Neural progenitor cell (in vitro differentiated cells): ENCODE data around the gene OPHN1. TPM values are rescaled to one million over a fixed set of nuclear protein-coding genes. Genes with fewer than 3 reads are reported as not detected.

Experiments
- DNase-seq: peaks from one replicate; pipeline ENCODE4 v3.0.0-alpha.2; 2016; ENCODE audit warnings: low spot score
- H2AFZ ChIP-seq: fragments of 200-600 bp; sonication (generic); replicated peaks from 2 replicates; pipeline ENCODE4 v1.6.1; 2016; ENCODE audit warnings: antibody characterized with exemption
- H3F3A ChIP-seq: fragments of 200-600 bp; sonication (generic); 2 replicates; pipeline ENCODE4 v1.6.1; 2016; ENCODE audit warnings: antibody characterized with exemption, low read depth
- H3K27ac ChIP-seq: fragments of 200-600 bp; sonication (generic); 2 replicates; pipeline ENCODE4 v1.5.1; 2016; ENCODE audit warnings: mild to moderate bottlenecking
- H3K27me3 ChIP-seq: fragments of 200-600 bp; sonication (generic); 2 replicates; pipeline ENCODE4 v1.6.1; 2016; ENCODE audit warnings: mild to moderate bottlenecking, moderate library complexity
- H3K36me3 ChIP-seq: fragments of 200-600 bp; sonication (generic); 2 replicates; pipeline ENCODE4 v1.5.1; 2016
- H3K4me1 ChIP-seq: fragments of 200-600 bp; sonication (generic); 2 replicates; pipeline ENCODE4 v1.6.1; 2016; ENCODE audit warnings: mixed run types
- H3K4me2 ChIP-seq: fragments of 200-600 bp; sonication (generic); 2 replicates; pipeline ENCODE4 v1.6.1; 2016
- H3K4me3 ChIP-seq: fragments of 200-600 bp; sonication (generic); 2 replicates; pipeline ENCODE4 v1.5.1; 2016
- H3K79me2 ChIP-seq: fragments of 200-600 bp; sonication (generic); 2 replicates; pipeline ENCODE4 v1.6.1; 2016; ENCODE audit warnings: low read depth
- H3K9ac ChIP-seq: fragments of 200-600 bp; sonication (generic); 2 replicates; pipeline ENCODE4 v1.6.1; 2016
- H3K9me3 ChIP-seq: fragments of 200-600 bp; sonication (generic); 2 replicates; pipeline ENCODE4 v1.5.1; 2016; ENCODE audit warnings: low read depth
- H4K20me1 ChIP-seq: fragments of 200-600 bp; sonication (generic); 2 replicates; pipeline ENCODE4 v1.6.1; 2016; ENCODE audit warnings: low read depth
- H3K27ac Mint-ChIP-seq: 3 replicates; pipeline ENCODE4 v1.8.0; 2021; ENCODE audit warnings: mixed read lengths
- H3K27me3 Mint-ChIP-seq: 2 replicates; pipeline ENCODE4 v1.8.0; 2022; ENCODE audit warnings: low read depth, mild to moderate bottlenecking, inconsistent platforms, moderate library complexity, mixed read lengths; ENCODE audit not compliant: insufficient read depth
- H3K36me3 Mint-ChIP-seq: 3 replicates; pipeline ENCODE4 v1.8.0; 2021; ENCODE audit warnings: mixed read lengths
- H3K4me1 Mint-ChIP-seq: 3 replicates; pipeline ENCODE4 v1.8.0; 2021; ENCODE audit warnings: mixed read lengths
- H3K4me3 Mint-ChIP-seq: 3 replicates; pipeline ENCODE4 v1.8.0; 2021; ENCODE audit warnings: mild to moderate bottlenecking, moderate library complexity, mixed read lengths
- H3K9me3 Mint-ChIP-seq: 3 replicates; pipeline ENCODE4 v1.8.0; 2020; ENCODE audit warnings: mixed read lengths
- CTCF ChIP-seq: fragments of 200-600 bp; sonication (generic); IDR thresholded peaks from 2 replicates; pipeline ENCODE4 v1.5.1; 2017; ENCODE audit warnings: antibody characterized with exemption, mild to moderate bottlenecking
- EZH2 ChIP-seq: fragments of 200-600 bp; sonication (generic); IDR thresholded peaks from 2 replicates; pipeline ENCODE4 v1.6.1; 2017; ENCODE audit warnings: antibody characterized with exemption, mild to moderate bottlenecking, moderate library complexity
- EZH2phosphoT487 ChIP-seq: fragments of 200-600 bp; sonication (generic); IDR thresholded peaks from 2 replicates; pipeline ENCODE4 v1.6.1; 2017; ENCODE audit warnings: antibody characterized with exemption
- total RNA-seq: library from RNA; depleted of rRNA; stranded (reverse); fragments of >200 nt; gene quantifications from 2 replicates; pipeline ENCODE4 v1.2.3, GENCODE V29; 2015; ENCODE audit warnings: low replicate concordance

Gene OPHN1
- total RNA-seq, 1 donor from 2014 or later: 4.5 TPM

- Histone ChIP-seq H2AFZ (no peak overlapping the region), H3K36me3 (no peaks in the 10 kb centered on the region), H3K9me3 (no peaks in the 10 kb centered on the region), H3K4me1 (no peaks in the 10 kb centered on the region), H3K4me3 (no peak overlapping the region), H4K20me1 (no peaks in the 10 kb centered on the region), H3K9ac (no peak overlapping the region), H3K4me2 (no peak overlapping the region), H3K27me3 (no peaks in the 10 kb centered on the region), H3F3A (no peaks in the 10 kb centered on the region), H3K79me2 (no peaks in the 10 kb centered on the region), H3K27ac (no peak overlapping the region)
- DNase-seq: no peak
- TF ChIP-seq EZH2 (no peak), EZH2phosphoT487 (no peak), CTCF (no peak)
- no peak overlapping the region for H3K27ac Mint-ChIP-seq
- H3K9me3 Mint-ChIP-seq: no peaks in the 10 kb centered on the region
- no peak overlapping the region for H3K4me3 Mint-ChIP-seq
- peaks cover 4% of the 10 kb centered on the region for H3K27me3 Mint-ChIP-seq
- no peaks in the 10 kb centered on the region for H3K36me3 Mint-ChIP-seq
- no peaks in the 10 kb centered on the region for H3K4me1 Mint-ChIP-seq
These were observed 7.1 kb upstream of the OPHN1 start for GRCh38 chrX:68440442-68440841.

DNA sequence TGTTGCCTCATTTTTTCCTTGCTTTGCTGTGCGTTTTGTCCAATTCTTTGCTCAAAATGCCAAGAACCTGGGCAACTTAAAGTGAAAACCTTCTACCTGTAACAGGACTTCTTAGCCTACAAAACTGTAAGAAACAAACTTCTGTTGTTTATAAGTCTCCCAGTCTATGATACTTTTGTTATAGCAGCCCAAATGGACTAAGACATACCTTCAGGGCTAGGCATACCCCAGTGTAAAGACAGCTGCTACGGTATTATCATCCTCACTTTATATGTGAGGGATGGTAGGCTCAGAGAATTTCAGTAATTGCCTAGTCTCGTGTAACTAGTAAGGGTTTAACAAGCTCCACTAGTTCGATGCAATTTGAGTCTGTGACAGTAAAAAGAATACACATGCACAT is 6.0 kb upstream of the OPHN1 start:
- Histone ChIP-seq H3K9ac (no peak overlapping the region), H3K4me2 (no peak overlapping the region), H3F3A (no peaks in the 10 kb centered on the region), H2AFZ (no peak overlapping the region), H3K9me3 (no peaks in the 10 kb centered on the region), H4K20me1 (no peaks in the 10 kb centered on the region), H3K4me1 (no peaks in the 10 kb centered on the region), H3K4me3 (no peak overlapping the region), H3K27ac (no peak overlapping the region), H3K79me2 (no peaks in the 10 kb centered on the region), H3K36me3 (no peaks in the 10 kb centered on the region), H3K27me3 (no peaks in the 10 kb centered on the region)
- no peaks in the 10 kb centered on the region for H3K4me1 Mint-ChIP-seq
- no peak for TF ChIP-seq CTCF
- TF ChIP-seq EZH2: no peak
- no peak for TF ChIP-seq EZH2phosphoT487
- H3K4me3 Mint-ChIP-seq: no peak overlapping the region
- H3K9me3 Mint-ChIP-seq: no peaks in the 10 kb centered on the region
- H3K36me3 Mint-ChIP-seq: no peaks in the 10 kb centered on the region
- DNase-seq: no peak
- peaks cover 4% of the 10 kb centered on the region for H3K27me3 Mint-ChIP-seq
- no peak overlapping the region for H3K27ac Mint-ChIP-seq

DNA sequence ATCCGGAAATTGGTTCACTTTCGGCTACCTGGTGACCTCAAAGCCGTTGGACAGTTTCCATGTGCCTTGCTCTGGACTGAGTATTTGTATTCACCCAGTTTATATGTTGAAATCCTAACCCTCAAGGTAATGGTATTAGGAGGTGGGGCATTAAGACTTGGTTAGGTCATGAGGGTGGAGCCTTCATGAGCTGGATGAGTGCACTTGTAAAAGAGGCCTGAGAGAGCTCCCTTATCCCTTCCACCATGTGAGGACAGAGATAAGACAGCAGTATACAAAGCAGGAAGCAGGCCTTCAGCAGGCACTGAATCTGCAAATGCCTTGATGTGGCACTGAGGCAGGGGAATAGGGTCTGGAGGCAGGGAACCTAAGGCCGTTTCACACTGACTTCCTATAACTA is 5.3 kb upstream of the OPHN1 start:
- H3K27me3 ChIP-seq: no peaks in the 10 kb centered on the region
- no peaks in the 10 kb centered on the region for H4K20me1 ChIP-seq
- TF ChIP-seq EZH2phosphoT487: no peak
- no peak for TF ChIP-seq CTCF
- no peak for TF ChIP-seq EZH2
- no peak overlapping the region for H2AFZ ChIP-seq
- H3K4me3 ChIP-seq: no peak overlapping the region
- peaks cover 4% of the 10 kb centered on the region for H3K27me3 Mint-ChIP-seq
- no peaks in the 10 kb centered on the region for H3K36me3 ChIP-seq
- H3K4me1 Mint-ChIP-seq: no peaks in the 10 kb centered on the region
- H3K9me3 Mint-ChIP-seq: no peaks in the 10 kb centered on the region
- H3K9me3 ChIP-seq: no peaks in the 10 kb centered on the region
- no peaks in the 10 kb centered on the region for H3K79me2 ChIP-seq
- no peak overlapping the region for H3K27ac Mint-ChIP-seq
- H3K4me1 ChIP-seq: no peaks in the 10 kb centered on the region
- H3K4me3 Mint-ChIP-seq: no peak overlapping the region
- no peak overlapping the region for H3K4me2 ChIP-seq
- DNase-seq: no peak
- H3F3A ChIP-seq: peaks cover under 1% of the 10 kb centered on the region
- H3K36me3 Mint-ChIP-seq: no peaks in the 10 kb centered on the region
- no peak overlapping the region for H3K9ac ChIP-seq
- H3K27ac ChIP-seq: no peak overlapping the region

DNA sequence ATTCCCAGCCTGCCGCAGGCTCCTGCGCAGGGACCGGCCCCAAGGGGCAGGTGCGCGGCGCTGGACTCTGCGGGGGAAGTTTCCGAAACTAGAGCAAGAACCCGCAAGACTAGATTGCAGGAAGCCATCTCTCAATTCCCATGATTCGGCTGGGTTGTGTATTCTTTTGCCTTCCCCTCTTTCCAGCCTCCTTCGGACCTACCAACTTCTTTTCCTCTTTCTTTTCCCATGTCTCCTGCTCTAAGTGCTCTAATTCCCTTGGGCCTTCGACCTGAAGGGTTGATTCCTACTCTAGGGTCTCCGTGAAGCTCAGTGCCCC is 645 bp upstream of the OPHN1 start:
- Histone ChIP-seq H3K4me3 (peak overlapping the region; percentile 68), H3K9me3 (no peaks in the 10 kb centered on the region), H3K4me1 (no peaks in the 10 kb centered on the region), H3F3A (peaks cover 11% of the 10 kb centered on the region), H3K79me2 (no peaks in the 10 kb centered on the region), H2AFZ (peak overlapping the region; percentile 27), H3K36me3 (no peaks in the 10 kb centered on the region), H3K27me3 (no peaks in the 10 kb centered on the region), H3K4me2 (peak overlapping the region; percentile 85), H3K27ac (no peak overlapping the region), H3K9ac (no peak overlapping the region), H4K20me1 (no peaks in the 10 kb centered on the region)
- H3K27me3 Mint-ChIP-seq: peaks cover 6% of the 10 kb centered on the region
- no peak overlapping the region for H3K27ac Mint-ChIP-seq
- no peak for TF ChIP-seq CTCF
- no peak for TF ChIP-seq EZH2
- no peak for TF ChIP-seq EZH2phosphoT487
- H3K4me1 Mint-ChIP-seq: peaks cover 2% of the 10 kb centered on the region
- H3K4me3 Mint-ChIP-seq: peak overlapping the region; percentile 90
- no peak for DNase-seq
- peaks cover 2% of the 10 kb centered on the region for H3K9me3 Mint-ChIP-seq
- peaks cover 3% of the 10 kb centered on the region for H3K36me3 Mint-ChIP-seq
